GM12864 (cell line): ENCODE results near the gene OXNAD1.

Experiments
- DNase-seq: peaks from one replicate; pipeline ENCODE4 v3.0.0-alpha.2; 2011; ENCODE audit warnings: low read depth
- H3K4me3 ChIP-seq: 2 replicates; pipeline ENCODE4 v1.5.1; 2011; ENCODE audit warnings: mild to moderate bottlenecking, low read depth, low read length, control low read depth
- CTCF ChIP-seq: IDR thresholded peaks from 2 replicates; pipeline ENCODE4 v1.5.1; 2011; ENCODE audit warnings: low read depth, mild to moderate bottlenecking, moderate library complexity, low read length, control low read depth, inconsistent platforms; ENCODE audit errors: missing control alignments

The OXNAD1 gene

DNA sequence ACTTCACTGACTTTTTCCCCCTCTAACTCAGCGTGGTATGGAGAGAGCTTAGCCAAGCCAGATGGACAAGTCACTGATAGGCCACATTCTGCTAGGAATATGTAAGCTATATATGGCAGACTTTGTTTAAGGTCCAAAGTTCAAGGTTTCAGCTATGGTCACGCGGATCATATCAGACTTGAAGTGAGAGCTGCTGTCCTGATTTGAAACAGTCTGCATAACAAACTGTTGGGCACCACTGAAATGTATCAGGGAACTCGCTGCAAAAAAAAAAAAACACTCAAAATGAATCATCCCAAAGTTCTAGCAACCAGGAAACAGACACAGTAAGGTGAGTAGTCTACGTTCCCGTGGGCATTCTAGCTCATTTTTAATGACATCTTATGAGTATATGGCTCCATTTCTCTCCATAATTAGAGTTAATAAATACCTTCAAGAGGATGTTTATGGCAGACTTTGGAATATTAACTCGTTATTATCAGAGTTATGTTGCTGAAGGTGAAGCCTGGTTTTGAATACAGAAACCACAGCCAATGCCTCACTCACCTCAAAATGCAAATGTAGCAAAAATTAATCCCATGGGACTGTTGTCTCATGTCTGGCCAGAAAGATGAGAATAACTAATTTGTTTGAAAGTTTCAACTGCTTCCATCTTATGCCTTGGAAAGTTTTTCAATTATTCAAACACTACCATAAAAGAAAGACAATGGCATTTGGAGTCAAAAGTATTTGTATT, 12.6 kb upstream of the OXNAD1 start:
- no peak for TF ChIP-seq CTCF
- no peak for DNase-seq
- no peak overlapping the region for H3K4me3 ChIP-seq

DNA sequence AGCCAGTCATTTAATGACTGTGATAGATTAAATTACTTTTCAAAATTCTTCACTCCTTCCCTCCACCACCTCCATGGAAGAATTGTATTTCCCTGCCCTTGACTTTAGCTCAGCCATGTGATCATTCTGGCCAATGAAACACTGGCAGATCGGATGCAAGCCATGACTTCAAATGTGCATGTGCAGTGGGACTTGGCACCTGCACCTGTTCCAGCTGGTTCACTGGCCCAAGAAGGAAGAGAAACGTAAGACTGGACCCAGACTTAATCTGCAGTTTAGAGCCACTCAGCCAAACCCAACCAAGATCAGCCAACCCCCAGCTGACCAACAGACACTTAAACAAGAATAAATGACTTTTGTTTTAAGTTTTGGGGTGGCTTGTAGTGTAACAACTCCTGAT, 12.0 kb upstream of the OXNAD1 start:
- no peak for TF ChIP-seq CTCF
- no peak for DNase-seq
- no peak overlapping the region for H3K4me3 ChIP-seq

- no peak overlapping the region for H3K4me3 ChIP-seq
- no peak for DNase-seq
- TF ChIP-seq CTCF = no peak
These were observed 11.4 kb upstream of the OXNAD1 start for GRCh38 chr3:16253601-16254000.

DNA sequence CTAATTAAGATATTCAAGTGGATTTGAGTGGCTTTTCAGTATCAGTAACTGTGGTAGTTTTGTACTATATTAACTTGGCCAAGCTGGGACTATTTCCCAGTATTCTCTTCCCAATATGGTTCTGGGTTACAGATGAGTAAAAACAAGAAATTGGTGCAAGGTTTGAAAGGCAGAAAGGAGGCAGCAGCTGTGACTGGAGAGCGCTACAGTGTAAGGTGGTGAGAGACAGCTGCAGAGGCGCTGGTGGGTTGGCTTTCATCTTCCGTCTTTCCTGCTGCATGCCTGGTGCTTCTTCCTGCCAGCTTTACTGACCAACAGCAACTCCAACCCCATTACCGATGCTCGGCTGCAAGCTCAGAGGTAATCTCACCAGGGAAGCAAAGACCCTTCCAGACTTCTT, 10.1 kb upstream of the OXNAD1 start:
- H3K4me3 ChIP-seq = no peak overlapping the region
- DNase-seq = no peak
- no peak for TF ChIP-seq CTCF

DNA sequence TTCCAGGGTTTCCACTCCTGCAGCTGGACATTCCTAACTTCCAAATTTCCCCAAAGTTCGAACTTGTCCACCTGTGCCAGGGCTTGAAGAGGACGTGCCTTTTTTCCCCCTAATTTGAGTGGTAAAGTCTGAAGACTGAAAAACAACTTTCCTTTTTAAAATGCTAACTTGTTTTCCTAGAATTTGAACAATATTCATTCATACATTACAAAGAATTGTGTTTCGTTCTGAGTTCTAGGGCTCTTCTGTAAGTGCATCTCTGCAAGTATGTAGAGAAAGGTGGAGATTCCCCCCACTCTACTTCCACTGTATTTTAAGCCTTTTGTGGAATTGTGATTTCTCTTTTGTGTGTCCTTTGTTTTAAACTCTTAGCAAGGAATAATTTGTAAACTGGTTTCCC, 9.7 kb upstream of the OXNAD1 start:
- no peak for DNase-seq
- no peak overlapping the region for H3K4me3 ChIP-seq
- no peak for TF ChIP-seq CTCF

DNA sequence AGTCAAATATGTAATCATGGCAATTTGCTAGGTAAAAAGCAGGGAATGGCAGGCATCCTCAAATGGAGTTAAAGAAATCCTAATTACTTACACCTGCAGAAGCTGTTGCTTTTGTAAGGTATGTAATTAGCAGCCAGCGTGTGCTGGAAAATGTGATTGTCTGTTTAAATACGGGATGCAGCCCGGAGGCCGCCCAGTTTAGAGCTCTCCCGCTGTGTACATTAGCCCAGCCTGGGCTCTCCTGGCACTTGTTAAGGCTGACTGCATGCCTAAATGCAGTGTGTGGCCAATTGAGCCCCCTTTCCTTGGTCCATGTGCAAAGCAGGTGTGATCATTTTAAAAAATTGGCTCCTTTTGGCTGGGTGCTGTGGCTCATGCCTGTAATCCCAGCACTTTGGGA, 9.3 kb upstream of the OXNAD1 start:
- no peak for TF ChIP-seq CTCF
- H3K4me3 ChIP-seq = no peak overlapping the region
- no peak for DNase-seq

DNA sequence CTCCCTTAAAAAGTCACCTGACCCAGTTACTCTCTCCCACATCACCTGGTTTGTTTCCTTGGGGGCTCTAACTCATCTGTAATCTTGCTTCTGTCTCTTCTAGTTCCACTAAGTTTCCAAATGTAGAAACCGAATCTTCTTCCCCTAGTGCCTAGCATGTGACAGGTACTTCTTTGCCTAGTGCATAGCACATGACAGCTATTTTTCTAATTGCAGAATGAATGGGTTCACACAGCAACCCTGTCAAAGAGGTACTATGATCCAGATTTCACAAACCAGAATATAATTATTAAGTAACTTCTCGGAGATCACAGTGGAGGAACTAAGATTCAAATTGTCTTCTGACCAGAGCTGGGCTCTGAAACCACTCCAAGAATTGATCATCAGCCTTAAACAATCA, 7.7 kb upstream of the OXNAD1 start:
- no peak for TF ChIP-seq CTCF
- no peak for DNase-seq
- no peak overlapping the region for H3K4me3 ChIP-seq
